A549 (cell line): Measurements from ENCODE around the gene IDH3B. TPM values are rescaled to one million over a fixed set of nuclear protein-coding genes. Genes with fewer than 3 reads are reported as not detected.

Source experiments
- ATAC-seq, 2 experiments: fragments of 200-7000 bp in 1 of 2; fragments of >200 bp in 1 of 2; cut with Nextera tagmentation in 1 of 2; cut with Tn5 transposase in 1 of 2; 3 replicates each; pipeline versions ENCODE4 v1.8.0 to v1.9.1; 2018 to 2020; ENCODE audit warnings: mild to moderate bottlenecking in 1 of 2, moderate library complexity in 1 of 2
- CTCF ChIA-PET: fragments of 300-600 bp; sonication (Branson Sonifier 250); formaldehyde crosslinking; extraction: SDS; loops from one replicate; lab custom pipeline; 2021; ENCODE audit warnings: antibody characterized with exemption, inconsistent platforms; lab: Yijun Ruan, JAX
- POLR2A ChIA-PET: fragments of 350-600 bp; formaldehyde crosslinking; extraction: SDS; loops from one replicate; lab custom pipeline; 2021; ENCODE audit warnings: antibody characterized with exemption, inconsistent platforms; lab: Yijun Ruan, JAX
- DNase-seq, 2 experiments: peaks; one replicate each; pipeline versions ENCODE4 v3.0.0 to v3.0.0-alpha.2; 2011 to 2016; ENCODE audit warnings: low read depth in 1 of 2, low spot score in 1 of 2
- FAIRE-seq: peaks from 2 replicates; lab custom pipeline; 2011; peaks lifted over from hg19 to GRCh38; lab: Jason Lieb, UNC
- H3K27ac ChIP-seq, 2 experiments: fragments of >200 bp; sonication (Bioruptor Twin); formaldehyde crosslinking; 3 replicates each; pipeline ENCODE4 v1.5.1; 2016 to 2017
- H3K4me1 ChIP-seq: fragments of >200 bp; sonication (Bioruptor Twin); formaldehyde crosslinking; 3 replicates; pipeline ENCODE4 v1.6.1; 2016
- H3K4me2 ChIP-seq: fragments of >200 bp; sonication (Bioruptor Twin); formaldehyde crosslinking; 3 replicates; pipeline ENCODE4 v1.6.1; 2016
- H3K4me3 ChIP-seq: fragments of >200 bp; sonication (Bioruptor Twin); formaldehyde crosslinking; 3 replicates; pipeline ENCODE4 v1.5.1; 2016
- H3K9me3 ChIP-seq: fragments of >200 bp; sonication (Bioruptor Twin); formaldehyde crosslinking; 3 replicates; pipeline ENCODE4 v1.6.1; 2016
- BHLHE40 ChIP-seq: IDR thresholded peaks from 2 replicates; pipeline ENCODE4 v1.6.1; 2012; ENCODE audit warnings: low read depth, low read length, inconsistent platforms
- CEBPB ChIP-seq, 2 experiments: fragments of >200 bp in 1 of 2; sonication (Bioruptor Twin) in 1 of 2; formaldehyde crosslinking in 1 of 2; IDR thresholded peaks; 2 replicates each; pipeline ENCODE4 v1.6.1; 2012 to 2016
- CHD2 ChIP-seq: fragments of 150-350 bp; IDR thresholded peaks from 2 replicates; pipeline ENCODE4 v1.6.1; 2014; ENCODE audit warnings: low read length; ENCODE audit not compliant: partially characterized antibody
- CHD4 ChIP-seq: fragments of 200-600 bp; sonication (generic); IDR thresholded peaks from 2 replicates; pipeline ENCODE4 v1.6.1; 2016; ENCODE audit warnings: antibody characterized with exemption, mild to moderate bottlenecking, borderline replicate concordance
- EHF ChIP-seq: fragments of 250-450 bp; sonication (Bioruptor Pico); IDR thresholded peaks from 2 replicates; pipeline ENCODE4 v1.5.0; 2020; ENCODE audit warnings: mild to moderate bottlenecking
- EHMT2 ChIP-seq: fragments of 200-600 bp; sonication (generic); IDR thresholded peaks from 2 replicates; pipeline ENCODE4 v1.6.1; 2016; ENCODE audit warnings: antibody characterized with exemption, low read depth, mild to moderate bottlenecking, moderate library complexity
- FOSL2 ChIP-seq, 2 experiments: fragments of 450-650 bp in 1 of 2; fragments of >200 bp in 1 of 2; sonication (Bioruptor Twin) in 1 of 2; formaldehyde crosslinking; IDR thresholded peaks; 2 replicates each; pipeline versions ENCODE4 v1.5.0 to v1.6.1; 2016 to 2020; ENCODE audit warnings: mild to moderate bottlenecking in 1 of 2, moderate library complexity in 1 of 2
- GATA3 ChIP-seq: IDR thresholded peaks from 2 replicates; pipeline ENCODE4 v1.6.1; 2012; ENCODE audit warnings: borderline replicate concordance
- HOXA7 ChIP-seq: fragments of 250-450 bp; sonication (Bioruptor Pico); IDR thresholded peaks from 2 replicates; pipeline ENCODE4 v1.5.0; 2020; ENCODE audit warnings: mild to moderate bottlenecking, moderate library complexity
- HOXB5 ChIP-seq: fragments of 250-450 bp; sonication (Bioruptor Pico); IDR thresholded peaks from 2 replicates; pipeline ENCODE4 v1.5.0; 2020; ENCODE audit warnings: mild to moderate bottlenecking, moderate library complexity
- JUN ChIP-seq, 2 experiments: fragments of >200 bp; sonication (Bioruptor Twin); formaldehyde crosslinking; IDR thresholded peaks; 2 replicates in 1 of 2; 3 replicates in 1 of 2; pipeline ENCODE4 v1.6.1; 2016 to 2017
- KDM5A ChIP-seq: fragments of 200-600 bp; sonication (generic); IDR thresholded peaks from 2 replicates; pipeline ENCODE4 v1.6.1; 2016; ENCODE audit warnings: antibody characterized with exemption, mild to moderate bottlenecking
- MAZ ChIP-seq: fragments of 150-350 bp; IDR thresholded peaks from 2 replicates; pipeline ENCODE4 v1.6.1; 2014; ENCODE audit warnings: antibody characterized with exemption, low read depth, low read length, borderline replicate concordance
- NFE2L2 ChIP-seq: fragments of 150-350 bp; conservative IDR thresholded peaks from 2 replicates; pipeline ENCODE4 v1.6.1; 2014; ENCODE audit warnings: low read length
- PHF8 ChIP-seq: fragments of 200-600 bp; sonication (generic); IDR thresholded peaks from 2 replicates; pipeline ENCODE4 v1.6.1; 2016; ENCODE audit warnings: low read depth, mild to moderate bottlenecking, antibody characterized with exemption, moderate library complexity, borderline replicate concordance
- POLR2A ChIP-seq: IDR thresholded peaks from 2 replicates; pipeline ENCODE4 v1.6.1; 2012; ENCODE audit warnings: mild to moderate bottlenecking, low read length
- RFX5 ChIP-seq: fragments of 450-650 bp; IDR thresholded peaks from 2 replicates; pipeline ENCODE4 v1.7.1; 2014; ENCODE audit warnings: antibody characterized with exemption, mild to moderate bottlenecking, moderate library complexity
- ZC3H11A ChIP-seq: fragments of 450-650 bp; IDR thresholded peaks from 2 replicates; pipeline ENCODE4 v1.6.1; 2014; ENCODE audit warnings: antibody characterized with exemption, mild to moderate bottlenecking
- ZSCAN20 ChIP-seq: fragments of 250-450 bp; sonication (Bioruptor Pico); IDR thresholded peaks from 2 replicates; pipeline ENCODE4 v1.8.0; 2022; ENCODE audit warnings: mild to moderate bottlenecking, moderate library complexity
- WGBS: methylation state at CpG from one replicate; pipeline ENCODE4 v1.1.6; 2017; ENCODE audit errors: missing lambda C conversion rate; 5-methylcytosine and 5-hydroxymethylcytosine counted together
- polyA plus RNA-seq, 4 experiments: library from polyadenylated mRNA; depleted of rRNA in 3 of 4; stranded (reverse); fragments of >200 nt; fragmentation: RNase III in 1 of 4; extraction: RNeasy Plus Mini Kit Qiagen cat#74134 plus additional on column Dnase treatment in 1 of 4; gene quantifications; 2 replicates in 3 of 4; 3 replicates in 1 of 4; pipeline ENCODE4 v1.2.3, GENCODE V29; 2011 to 2017
- TF ChIP-seq, protein P1 (sequence below): IDR thresholded peaks from 2 replicates; pipeline ENCODE4 v1.6.1; 2012
- TF ChIP-seq, protein P2 (sequence below): fragments of 250-450 bp; sonication (Bioruptor Pico); IDR thresholded peaks from 2 replicates; pipeline ENCODE4 v1.5.0; 2021; ENCODE audit warnings: mild to moderate bottlenecking, moderate library complexity, borderline replicate concordance
- TF ChIP-seq, protein P3 (sequence below): IDR thresholded peaks from 2 replicates; pipeline ENCODE4 v1.6.1; 2012
- TF ChIP-seq, protein P4 (sequence below): fragments of >200 bp; sonication (Bioruptor Twin); formaldehyde crosslinking; IDR thresholded peaks from 2 replicates; pipeline ENCODE4 v1.6.1; 2016
- TF ChIP-seq, protein P5 (sequence below): fragments of >200 bp; sonication (Bioruptor Twin); formaldehyde crosslinking; IDR thresholded peaks from 3 replicates; pipeline ENCODE4 v1.5.1; 2016
- TF ChIP-seq, protein P6 (sequence below): fragments of 450-650 bp; IDR thresholded peaks from 2 replicates; pipeline ENCODE4 v1.6.1; 2014; ENCODE audit warnings: antibody characterized with exemption

The IDH3B gene
- polyA plus RNA-seq, 2 of the 4 experiments (the other 2 are of a cell fraction), result 154 to 200 TPM

DNA sequence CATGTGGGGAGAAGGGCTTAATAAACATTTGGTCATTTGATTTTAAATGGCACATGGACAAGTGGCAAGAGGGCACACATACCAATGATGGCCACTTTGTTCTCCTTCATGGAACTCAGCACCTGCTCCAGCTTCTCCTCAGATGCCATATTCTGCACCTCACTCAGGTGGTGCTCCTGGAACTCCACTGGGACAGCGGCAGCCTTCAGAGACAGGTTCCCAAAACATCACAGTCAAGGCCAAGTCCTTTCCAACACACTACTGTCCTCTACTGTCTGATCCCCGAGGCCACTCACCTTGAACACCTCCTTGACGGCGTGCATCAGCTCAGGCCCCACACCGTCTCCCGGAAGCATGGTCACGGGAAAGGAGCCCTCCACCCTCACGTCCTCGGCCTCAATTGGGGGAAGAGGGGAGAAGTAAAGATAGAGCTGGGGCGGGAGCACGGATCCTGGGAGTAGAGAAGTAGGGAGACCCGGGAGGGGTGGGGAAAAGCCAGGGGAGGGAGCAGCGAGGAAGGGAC is 591 bp downstream of the IDH3B start:
- no peak for DNase-seq
- POLR2A ChIA-PET, result interaction anchor here (1.2 to 2.2 kb wide), 3 partner anchors 8 to 11 kb away, joined by 4 to 50 read pairs (median 11); partner anchors contain the start of gene NOP56
- WGBS, result 2% methylated on average over 12 of the region's 13 CpGs
- peak in 1 of 2 experiments; percentile 2; a peak in 2 of 6 replicates for ATAC-seq
- peak overlapping the region; percentile 94 for H3K4me3 ChIP-seq
- H3K4me1 ChIP-seq, result peaks cover 11% of the 10 kb centered on the region; the same call in 2 of the 3 replicates
- TF ChIP-seq, protein P1, sequence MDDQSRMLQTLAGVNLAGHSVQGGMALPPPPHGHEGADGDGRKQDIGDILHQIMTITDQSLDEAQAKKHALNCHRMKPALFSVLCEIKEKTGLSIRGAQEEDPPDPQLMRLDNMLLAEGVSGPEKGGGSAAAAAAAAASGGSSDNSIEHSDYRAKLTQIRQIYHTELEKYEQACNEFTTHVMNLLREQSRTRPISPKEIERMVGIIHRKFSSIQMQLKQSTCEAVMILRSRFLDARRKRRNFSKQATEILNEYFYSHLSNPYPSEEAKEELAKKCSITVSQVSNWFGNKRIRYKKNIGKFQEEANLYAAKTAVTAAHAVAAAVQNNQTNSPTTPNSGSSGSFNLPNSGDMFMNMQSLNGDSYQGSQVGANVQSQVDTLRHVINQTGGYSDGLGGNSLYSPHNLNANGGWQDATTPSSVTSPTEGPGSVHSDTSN, result no peak
- TF ChIP-seq ZSCAN20 (CRISPR knock-in tag), result no peak
- TF ChIP-seq, protein P2, sequence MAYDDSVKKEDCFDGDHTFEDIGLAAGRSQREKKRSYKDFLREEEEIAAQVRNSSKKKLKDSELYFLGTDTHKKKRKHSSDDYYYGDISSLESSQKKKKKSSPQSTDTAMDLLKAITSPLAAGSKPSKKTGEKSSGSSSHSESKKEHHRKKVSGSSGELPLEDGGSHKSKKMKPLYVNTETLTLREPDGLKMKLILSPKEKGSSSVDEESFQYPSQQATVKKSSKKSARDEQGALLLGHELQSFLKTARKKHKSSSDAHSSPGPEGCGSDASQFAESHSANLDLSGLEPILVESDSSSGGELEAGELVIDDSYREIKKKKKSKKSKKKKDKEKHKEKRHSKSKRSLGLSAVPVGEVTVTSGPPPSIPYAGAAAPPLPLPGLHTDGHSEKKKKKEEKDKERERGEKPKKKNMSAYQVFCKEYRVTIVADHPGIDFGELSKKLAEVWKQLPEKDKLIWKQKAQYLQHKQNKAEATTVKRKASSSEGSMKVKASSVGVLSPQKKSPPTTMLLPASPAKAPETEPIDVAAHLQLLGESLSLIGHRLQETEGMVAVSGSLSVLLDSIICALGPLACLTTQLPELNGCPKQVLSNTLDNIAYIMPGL (CRISPR knock-in tag), result no peak
- TF ChIP-seq, protein P3, sequence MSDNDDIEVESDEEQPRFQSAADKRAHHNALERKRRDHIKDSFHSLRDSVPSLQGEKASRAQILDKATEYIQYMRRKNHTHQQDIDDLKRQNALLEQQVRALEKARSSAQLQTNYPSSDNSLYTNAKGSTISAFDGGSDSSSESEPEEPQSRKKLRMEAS, result no peak
- no peak for TF ChIP-seq HOXA7 (CRISPR knock-in tag)
- TF ChIP-seq FOSL2 (IDR thresholded peaks at IDR 0.05), result no peak
- TF ChIP-seq FOSL2 (CRISPR knock-in tag; IDR thresholded peaks at IDR 0.05), result no peak
- no peak for TF ChIP-seq MAZ
- H3K4me2 ChIP-seq, result peak overlapping the region; percentile 94
- H3K9me3 ChIP-seq, result no peaks in the 10 kb centered on the region
- CTCF ChIA-PET, result interaction anchor here (0.8 to 5.6 kb wide), 6 partner anchors 11 to 212 kb away, joined by 3 to 32 read pairs (median 10); partner anchors contain the start of gene NOP56
- peak overlapping the region; percentile 84 to 85 for H3K27ac ChIP-seq
- no peak for FAIRE-seq

DNA sequence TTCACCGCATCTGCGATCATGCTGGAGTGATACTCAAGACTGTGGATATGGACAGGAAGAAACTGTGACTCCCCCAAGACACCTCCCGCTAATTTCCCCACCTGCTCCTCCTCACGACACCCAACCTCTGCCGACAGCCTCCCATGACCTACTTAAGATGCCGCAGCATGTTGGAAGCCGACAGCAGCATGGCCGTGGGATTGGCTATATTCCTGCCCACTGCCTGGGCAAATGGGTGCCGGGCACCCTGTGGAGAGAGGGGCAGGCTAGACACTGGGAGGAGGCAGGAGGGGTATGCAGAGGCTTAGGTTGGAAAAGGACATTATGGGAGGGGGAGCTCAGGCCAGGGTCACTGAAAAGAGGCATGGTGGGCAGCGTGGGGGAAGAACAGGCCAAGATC is 4.5 kb downstream of the IDH3B start:
- Histone ChIP-seq H3K4me3 (no peak overlapping the region), H3K4me2 (no peak overlapping the region), H3K9me3 (no peaks in the 10 kb centered on the region), H3K27ac (no peak overlapping the region), H3K4me1 (peaks cover 30% of the 10 kb centered on the region)
- no peak for TF ChIP-seq HOXA7 (CRISPR knock-in tag)
- TF ChIP-seq, protein P4, sequence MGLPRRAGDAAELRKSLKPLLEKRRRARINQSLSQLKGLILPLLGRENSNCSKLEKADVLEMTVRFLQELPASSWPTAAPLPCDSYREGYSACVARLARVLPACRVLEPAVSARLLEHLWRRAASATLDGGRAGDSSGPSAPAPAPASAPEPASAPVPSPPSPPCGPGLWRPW, result no peak
- no peak for TF ChIP-seq ZSCAN20 (CRISPR knock-in tag)
- no peak for TF ChIP-seq RFX5
- no peak for TF ChIP-seq KDM5A
- no peak for TF ChIP-seq NFE2L2
- TF ChIP-seq GATA3, result no peak
- TF ChIP-seq BHLHE40, result no peak
- TF ChIP-seq HOXB5, result no peak
- no peak for TF ChIP-seq EHF (CRISPR knock-in tag)
- TF ChIP-seq JUN (IDR thresholded peaks at IDR 0.05), result no peak
- no peak for TF ChIP-seq ZC3H11A
- TF ChIP-seq CEBPB (IDR thresholded peaks at IDR 0.05), result no peak
- TF ChIP-seq, protein P5, sequence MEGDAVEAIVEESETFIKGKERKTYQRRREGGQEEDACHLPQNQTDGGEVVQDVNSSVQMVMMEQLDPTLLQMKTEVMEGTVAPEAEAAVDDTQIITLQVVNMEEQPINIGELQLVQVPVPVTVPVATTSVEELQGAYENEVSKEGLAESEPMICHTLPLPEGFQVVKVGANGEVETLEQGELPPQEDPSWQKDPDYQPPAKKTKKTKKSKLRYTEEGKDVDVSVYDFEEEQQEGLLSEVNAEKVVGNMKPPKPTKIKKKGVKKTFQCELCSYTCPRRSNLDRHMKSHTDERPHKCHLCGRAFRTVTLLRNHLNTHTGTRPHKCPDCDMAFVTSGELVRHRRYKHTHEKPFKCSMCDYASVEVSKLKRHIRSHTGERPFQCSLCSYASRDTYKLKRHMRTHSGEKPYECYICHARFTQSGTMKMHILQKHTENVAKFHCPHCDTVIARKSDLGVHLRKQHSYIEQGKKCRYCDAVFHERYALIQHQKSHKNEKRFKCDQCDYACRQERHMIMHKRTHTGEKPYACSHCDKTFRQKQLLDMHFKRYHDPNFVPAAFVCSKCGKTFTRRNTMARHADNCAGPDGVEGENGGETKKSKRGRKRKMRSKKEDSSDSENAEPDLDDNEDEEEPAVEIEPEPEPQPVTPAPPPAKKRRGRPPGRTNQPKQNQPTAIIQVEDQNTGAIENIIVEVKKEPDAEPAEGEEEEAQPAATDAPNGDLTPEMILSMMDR, result no peak
- no peak for TF ChIP-seq CHD2
- TF ChIP-seq CHD4, result no peak
- TF ChIP-seq EHMT2, result no peak
- TF ChIP-seq, protein P6, sequence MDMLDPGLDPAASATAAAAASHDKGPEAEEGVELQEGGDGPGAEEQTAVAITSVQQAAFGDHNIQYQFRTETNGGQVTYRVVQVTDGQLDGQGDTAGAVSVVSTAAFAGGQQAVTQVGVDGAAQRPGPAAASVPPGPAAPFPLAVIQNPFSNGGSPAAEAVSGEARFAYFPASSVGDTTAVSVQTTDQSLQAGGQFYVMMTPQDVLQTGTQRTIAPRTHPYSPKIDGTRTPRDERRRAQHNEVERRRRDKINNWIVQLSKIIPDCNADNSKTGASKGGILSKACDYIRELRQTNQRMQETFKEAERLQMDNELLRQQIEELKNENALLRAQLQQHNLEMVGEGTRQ, result no peak
- no peak for TF ChIP-seq POLR2A
- no peak for TF ChIP-seq PHF8
- ChIA-PET POLR2A (no interaction called here), CTCF (interaction anchor here (1.4 to 1.7 kb wide), 2 partner anchors 17 to 135 kb away, joined by 3 to 4 read pairs; no protein-coding TSS in a partner anchor)
- DNase-seq (no peak), ATAC-seq (peak; percentile 4 to 7; a peak in 3 of 6 replicates), FAIRE-seq (no peak)
- WGBS, result 98% methylated on average over 10 of the region's 10 CpGs
